K562 (cell line): ENCODE measurements around the gene RBM15. TPM values are rescaled to one million over a fixed set of nuclear protein-coding genes. Genes with fewer than 3 reads are reported as not detected.
A peak's percentile ranks its signal among the peaks of the same experiment; 100 is the strongest.

Experiments
- E2F8 ChIP-seq: fragments of 450-650 bp; IDR thresholded peaks from 2 replicates; pipeline ENCODE4 v1.7.1; 2018; ENCODE audit warnings: mild to moderate bottlenecking, low read depth; ENCODE audit not compliant: partially characterized antibody
- ESRRA ChIP-seq: fragments of 450-650 bp; IDR thresholded peaks from 2 replicates; pipeline ENCODE4 v1.6.1; 2014; ENCODE audit warnings: low read depth, mild to moderate bottlenecking, moderate library complexity, borderline replicate concordance
- FOS ChIP-seq: IDR thresholded peaks from 3 replicates; pipeline ENCODE4 v1.6.1; 2011; ENCODE audit not compliant: insufficient read length; ENCODE audit errors: extremely low read depth
- FOXP1 ChIP-seq: sonication (generic); formaldehyde crosslinking; IDR thresholded peaks from 2 replicates; pipeline ENCODE4 v1.8.0; 2022; ENCODE audit warnings: mild to moderate bottlenecking, missing genetic modification reagents
- HDAC2 ChIP-seq: fragments of 450-650 bp; IDR thresholded peaks from 2 replicates; pipeline ENCODE4 v1.6.1; 2016; ENCODE audit warnings: mild to moderate bottlenecking
- HES1 ChIP-seq: fragments of 450-650 bp; IDR thresholded peaks from 2 replicates; pipeline ENCODE4 v1.6.1; 2016; ENCODE audit warnings: low read depth, mild to moderate bottlenecking, moderate library complexity
- HINFP ChIP-seq: fragments of 450-650 bp; conservative IDR thresholded peaks from 2 replicates; pipeline ENCODE4 v1.6.1; 2016; ENCODE audit warnings: missing genetic modification characterization, low read depth, mild to moderate bottlenecking, control low read depth, missing compliant biosample characterization
- IRF2 ChIP-seq: sonication (generic); formaldehyde crosslinking; IDR thresholded peaks from 2 replicates; pipeline ENCODE4 v1.8.1; 2022; ENCODE audit warnings: mild to moderate bottlenecking, missing genetic modification reagents
- KAT8 ChIP-seq: fragments of 450-650 bp; IDR thresholded peaks from 2 replicates; pipeline ENCODE4 v1.6.1; 2016; ENCODE audit warnings: low read depth, mild to moderate bottlenecking
- KDM2B ChIP-seq: fragments of 250-450 bp; sonication (Bioruptor Pico); IDR thresholded peaks from 2 replicates; pipeline ENCODE4 v1.8.0; 2021; ENCODE audit warnings: mild to moderate bottlenecking, moderate library complexity
- MEF2D ChIP-seq: conservative IDR thresholded peaks from 2 replicates; pipeline ENCODE4 v1.6.1; 2016; ENCODE audit warnings: low read depth, missing genetic modification characterization, missing compliant biosample characterization
- PYGO2 ChIP-seq: fragments of 450-650 bp; IDR thresholded peaks from 2 replicates; pipeline ENCODE4 v1.6.1; 2016; ENCODE audit warnings: mild to moderate bottlenecking, missing genetic modification characterization, moderate library complexity, missing compliant biosample characterization
- SREBF2 ChIP-seq: sonication (generic); formaldehyde crosslinking; IDR thresholded peaks from 2 replicates; pipeline ENCODE4 v1.4.0; 2020; ENCODE audit warnings: mild to moderate bottlenecking, missing genetic modification reagents
- SRSF9 ChIP-seq: fragments of 200-400 bp; formaldehyde crosslinking; IDR thresholded peaks from 2 replicates; pipeline ENCODE4 v1.6.1; 2017; ENCODE audit warnings: low read depth, low read length, borderline replicate concordance
- ZNF282 ChIP-seq: sonication (generic); formaldehyde crosslinking; IDR thresholded peaks from 2 replicates; pipeline ENCODE4 v1.8.1; 2023; ENCODE audit warnings: missing genetic modification reagents
- ZNF431 ChIP-seq: sonication (generic); formaldehyde crosslinking; IDR thresholded peaks from 2 replicates; pipeline ENCODE4 v1.8.0; 2022; ENCODE audit warnings: mild to moderate bottlenecking, missing genetic modification reagents
- polyA plus RNA-seq, 8 experiments: library from polyadenylated mRNA; depleted of rRNA in 4 of 8; stranded (reverse) in 5 of 8; unstranded in 3 of 8; fragments of >200 nt; fragmentation: Nextera tagmentation in 2 of 8; fragmentation: Illumina TruSeq in 1 of 8; extraction: Ambion mirVana in 2 of 8; extraction: Trizol in 1 of 8; gene quantifications; 2 replicates each; pipeline versions ENCODE4 v1.2.1 to v1.2.3, GENCODE V29; 2011 to 2014; ENCODE audit warnings: inconsistent platforms in 1 of 8, missing spikeins in 1 of 8
- total RNA-seq, 7 experiments: library from RNA; depleted of rRNA in 6 of 7; stranded (reverse); fragments of >200 nt in 6 of 7; fragmentation: Illumina TruSeq in 2 of 7; extraction: Trizol in 2 of 7; gene quantifications; 2 replicates each; pipeline versions ENCODE4 v1.2.1 to v1.2.3, GENCODE V29; 2011 to 2021; ENCODE audit warnings: low replicate concordance in 1 of 7
- TF ChIP-seq, protein P1 (sequence below): fragments of 250-450 bp; sonication (Bioruptor Pico); IDR thresholded peaks from 2 replicates; pipeline ENCODE4 v1.8.0; 2022; ENCODE audit warnings: moderate library complexity, mild to moderate bottlenecking, inconsistent platforms
- TF ChIP-seq, protein P2 (sequence below): fragments of 450-650 bp; formaldehyde crosslinking; IDR thresholded peaks from 2 replicates; pipeline ENCODE4 v1.4.0; 2020; ENCODE audit warnings: mild to moderate bottlenecking, mixed read lengths

Gene RBM15
- total and polyA plus RNA-seq, 9 of the 15 experiments (the other 6 are each of a cell fraction or from before 2014, with no cell fraction given), result 2.4 to 63.4 (median 28.2) TPM

DNA sequence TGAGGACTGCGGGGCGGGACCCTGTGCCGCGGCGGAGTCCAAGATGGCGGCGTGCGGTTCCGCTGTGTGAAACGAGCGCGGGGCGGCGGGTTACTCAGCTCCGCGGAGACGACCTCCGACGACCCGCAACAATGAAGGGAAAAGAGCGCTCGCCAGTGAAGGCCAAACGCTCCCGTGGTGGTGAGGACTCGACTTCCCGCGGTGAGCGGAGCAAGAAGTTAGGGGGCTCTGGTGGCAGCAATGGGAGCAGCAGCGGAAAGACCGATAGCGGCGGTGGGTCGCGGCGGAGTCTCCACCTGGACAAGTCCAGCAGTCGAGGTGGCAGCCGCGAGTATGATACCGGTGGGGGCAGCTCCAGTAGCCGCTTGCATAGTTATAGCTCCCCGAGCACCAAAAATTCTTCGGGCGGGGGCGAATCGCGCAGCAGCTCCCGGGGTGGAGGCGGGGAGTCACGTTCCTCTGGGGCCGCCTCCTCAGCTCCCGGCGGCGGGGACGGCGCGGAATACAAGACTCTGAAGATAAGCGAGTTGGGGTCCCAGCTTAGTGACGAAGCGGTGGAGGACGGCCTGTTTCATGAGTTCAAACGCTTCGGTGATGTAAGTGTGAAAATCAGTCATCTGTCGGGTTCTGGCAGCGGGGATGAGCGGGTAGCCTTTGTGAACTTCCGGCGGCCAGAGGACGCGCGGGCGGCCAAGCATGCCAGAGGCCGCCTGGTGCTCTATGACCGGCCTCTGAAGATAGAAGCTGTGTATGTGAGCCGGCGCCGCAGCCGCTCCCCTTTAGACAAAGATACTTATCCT lies 430 bp downstream of the RBM15 start (continued):
- TF ChIP-seq, protein P1, sequence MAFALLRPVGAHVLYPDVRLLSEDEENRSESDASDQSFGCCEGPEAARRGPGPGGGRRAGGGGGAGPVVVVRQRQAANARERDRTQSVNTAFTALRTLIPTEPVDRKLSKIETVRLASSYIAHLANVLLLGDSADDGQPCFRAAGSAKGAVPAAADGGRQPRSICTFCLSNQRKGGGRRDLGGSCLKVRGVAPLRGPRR (CRISPR knock-in tag), result no peak
- no peak for TF ChIP-seq MEF2D (tag)
- TF ChIP-seq HINFP (tag), result no peak
- no peak for TF ChIP-seq KAT8
- TF ChIP-seq, protein P2, sequence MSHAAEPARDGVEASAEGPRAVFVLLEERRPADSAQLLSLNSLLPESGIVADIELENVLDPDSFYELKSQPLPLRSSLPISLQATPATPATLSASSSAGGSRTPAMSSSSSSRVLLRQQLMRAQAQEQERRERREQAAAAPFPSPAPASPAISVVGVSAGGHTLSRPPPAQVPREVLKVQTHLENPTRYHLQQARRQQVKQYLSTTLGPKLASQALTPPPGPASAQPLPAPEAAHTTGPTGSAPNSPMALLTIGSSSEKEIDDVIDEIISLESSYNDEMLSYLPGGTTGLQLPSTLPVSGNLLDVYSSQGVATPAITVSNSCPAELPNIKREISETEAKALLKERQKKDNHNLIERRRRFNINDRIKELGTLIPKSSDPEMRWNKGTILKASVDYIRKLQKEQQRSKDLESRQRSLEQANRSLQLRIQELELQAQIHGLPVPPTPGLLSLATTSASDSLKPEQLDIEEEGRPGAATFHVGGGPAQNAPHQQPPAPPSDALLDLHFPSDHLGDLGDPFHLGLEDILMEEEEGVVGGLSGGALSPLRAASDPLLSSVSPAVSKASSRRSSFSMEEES (CRISPR knock-in tag), result no peak
- peak; percentile 56; the same call in 1 of the 2 replicates for TF ChIP-seq FOXP1 (CRISPR knock-in tag)
- peak; percentile 51; the same call in 1 of the 2 replicates for TF ChIP-seq KDM2B (CRISPR knock-in tag)
- no peak for TF ChIP-seq SRSF9
- no peak for TF ChIP-seq ZNF282 (CRISPR knock-in tag)
- no peak for TF ChIP-seq E2F8
- 0 out of 2 replicates have a peak, but pooled peaks have one; percentile 60 for TF ChIP-seq ZNF431 (CRISPR knock-in tag)
- peak; percentile 47; the same call in 1 of the 2 replicates for TF ChIP-seq HDAC2
- TF ChIP-seq ESRRA, result 0 out of 2 replicates have a peak, but pooled peaks have one; percentile 50
- TF ChIP-seq PYGO2 (tag), result no peak
- TF ChIP-seq IRF2 (CRISPR knock-in tag), result no peak
- TF ChIP-seq SREBF2 (CRISPR knock-in tag), result no peak
- TF ChIP-seq FOS, result no peak
- no peak for TF ChIP-seq HES1
